H9 (cell line): ENCODE measurements around the gene SLC24A3. TPM values are rescaled to one million over a fixed set of nuclear protein-coding genes. Genes with fewer than 3 reads are reported as not detected.

Source experiments
- DNase-seq: peaks from one replicate; pipeline ENCODE4 v3.0.0-alpha.2; 2017
- H2AFZ ChIP-seq: one replicate; pipeline ENCODE4 v1.6.1; 2013; ENCODE audit warnings: mild to moderate bottlenecking, low read length, control low read depth, moderate library complexity
- H2AK5ac ChIP-seq: 2 replicates; pipeline ENCODE4 v1.6.1; 2013; ENCODE audit warnings: low read length, control low read depth, mixed read lengths; ENCODE audit not compliant: insufficient read length
- H2BK120ac ChIP-seq: one replicate; pipeline ENCODE4 v1.6.1; 2013; ENCODE audit warnings: low read depth, mild to moderate bottlenecking, low read length, control low read depth, inconsistent platforms; ENCODE audit not compliant: poor library complexity, severe bottlenecking
- H2BK12ac ChIP-seq: 2 replicates; pipeline ENCODE4 v1.6.1; 2013; ENCODE audit warnings: low read length, control low read depth, mixed read lengths, low read depth; ENCODE audit not compliant: insufficient read length
- H2BK15ac ChIP-seq: 2 replicates; pipeline ENCODE4 v1.6.1; 2013; ENCODE audit warnings: low read depth, low read length, control low read depth
- H2BK20ac ChIP-seq: one replicate; pipeline ENCODE4 v1.6.1; 2013; ENCODE audit warnings: low read depth, mild to moderate bottlenecking, low read length, control low read depth, inconsistent platforms; ENCODE audit not compliant: poor library complexity, severe bottlenecking
- H2BK5ac ChIP-seq: 2 replicates; pipeline ENCODE4 v1.6.1; 2013; ENCODE audit warnings: low read length, control low read depth, mixed read lengths; ENCODE audit not compliant: insufficient read length
- H3K14ac ChIP-seq: 2 replicates; pipeline ENCODE4 v1.6.1; 2013; ENCODE audit warnings: low read length, control low read depth; ENCODE audit not compliant: insufficient read depth
- H3K18ac ChIP-seq: 2 replicates; pipeline ENCODE4 v1.6.1; 2013; ENCODE audit warnings: low read depth, mild to moderate bottlenecking, mixed read lengths, low read length, control low read depth; ENCODE audit not compliant: insufficient read length
- H3K23ac ChIP-seq: 2 replicates; pipeline ENCODE4 v1.6.1; 2013; ENCODE audit warnings: low read length, control low read depth, mixed read lengths, low read depth; ENCODE audit not compliant: insufficient read length
- H3K23me2 ChIP-seq: 2 replicates; pipeline ENCODE4 v1.6.1; 2013; ENCODE audit warnings: low read depth, mild to moderate bottlenecking, mixed read lengths, low read length, control low read depth; ENCODE audit not compliant: insufficient read length, poor library complexity, severe bottlenecking
- H3K27ac ChIP-seq: 2 replicates; pipeline ENCODE4 v1.5.1; 2013; ENCODE audit warnings: low read length, control low read depth, mixed read lengths, low read depth; ENCODE audit not compliant: insufficient read length
- H3K27me3 ChIP-seq: 2 replicates; pipeline ENCODE4 v1.6.1; 2013; ENCODE audit warnings: low read length, control low read depth, inconsistent platforms; ENCODE audit not compliant: insufficient read depth
- H3K4ac ChIP-seq: 2 replicates; pipeline ENCODE4 v1.6.1; 2013; ENCODE audit warnings: low read depth, mild to moderate bottlenecking, control low read depth, inconsistent platforms, low read length, moderate library complexity
- H3K4me1 ChIP-seq: 2 replicates; pipeline ENCODE4 v1.6.1; 2013; ENCODE audit warnings: low read length, control low read depth, inconsistent platforms; ENCODE audit not compliant: insufficient read depth
- H3K4me2 ChIP-seq: 2 replicates; pipeline ENCODE4 v1.6.1; 2013; ENCODE audit warnings: low read length, control low read depth, mixed read lengths; ENCODE audit not compliant: insufficient read length, insufficient read depth
- H3K56ac ChIP-seq: 2 replicates; pipeline ENCODE4 v1.6.1; 2013; ENCODE audit warnings: low read depth, mild to moderate bottlenecking, mixed read lengths, low read length, control low read depth; ENCODE audit not compliant: insufficient read length
- H3K79me1 ChIP-seq: 2 replicates; pipeline ENCODE4 v1.6.1; 2013; ENCODE audit warnings: low read depth, mild to moderate bottlenecking, moderate library complexity, low read length, control low read depth, inconsistent platforms; ENCODE audit not compliant: insufficient read depth, poor library complexity, severe bottlenecking
- H3K79me2 ChIP-seq: 2 replicates; pipeline ENCODE4 v1.6.1; 2013; ENCODE audit warnings: low read length, control low read depth, inconsistent platforms; ENCODE audit not compliant: insufficient read depth
- H3K9ac ChIP-seq: 2 replicates; pipeline ENCODE4 v1.6.1; 2013; ENCODE audit warnings: low read length, control low read depth, mixed read lengths; ENCODE audit not compliant: insufficient read length; ENCODE audit errors: extremely low read depth
- H3K9me3 ChIP-seq: one replicate; pipeline ENCODE4 v1.6.1; 2013; ENCODE audit warnings: low read depth, low read length, inconsistent platforms; ENCODE audit not compliant: control insufficient read depth
- H3T11ph ChIP-seq: one replicate; pipeline ENCODE4 v1.6.1; 2013; ENCODE audit warnings: mild to moderate bottlenecking, low read length, control low read depth, inconsistent platforms
- H4K20me1 ChIP-seq: one replicate; pipeline ENCODE4 v1.6.1; 2013; ENCODE audit not compliant: control insufficient read depth, insufficient read length, insufficient read depth
- H4K5ac ChIP-seq: 2 replicates; pipeline ENCODE4 v1.6.1; 2013; ENCODE audit warnings: low read depth, mild to moderate bottlenecking, mixed read lengths, low read length, control low read depth; ENCODE audit not compliant: insufficient read length
- H4K8ac ChIP-seq: replicated peaks from 2 replicates; pipeline ENCODE4 v1.6.1; 2013; ENCODE audit warnings: low read length, control low read depth, mixed read lengths, low read depth; ENCODE audit not compliant: insufficient read length
- H4K91ac ChIP-seq: 2 replicates; pipeline ENCODE4 v1.6.1; 2013; ENCODE audit warnings: low read depth, mild to moderate bottlenecking, moderate library complexity, mixed read lengths, low read length, control low read depth; ENCODE audit not compliant: insufficient read length
- H3K27ac Mint-ChIP-seq, 3 experiments: 2 replicates in 2 of 3; 3 replicates in 1 of 3; pipeline ENCODE4 v1.8.0; 2020 to 2021; ENCODE audit warnings: mixed read lengths in 3 of 3, mild to moderate bottlenecking in 1 of 3, moderate library complexity in 1 of 3
- H3K27me3 Mint-ChIP-seq: 2 replicates; pipeline ENCODE4 v1.8.0; 2021; ENCODE audit warnings: low read depth, mild to moderate bottlenecking, moderate library complexity, mixed read lengths
- H3K36me3 Mint-ChIP-seq, 3 experiments: 2 replicates in 2 of 3; 3 replicates in 1 of 3; pipeline ENCODE4 v1.8.0; 2020 to 2021; ENCODE audit warnings: low read depth in 3 of 3, mixed read lengths in 3 of 3; ENCODE audit not compliant: insufficient read depth in 1 of 3
- H3K4me1 Mint-ChIP-seq, 2 experiments: 2 replicates each; pipeline ENCODE4 v1.8.0; 2020; ENCODE audit warnings: mixed read lengths in 2 of 2
- H3K4me3 Mint-ChIP-seq, 2 experiments: 2 replicates in 1 of 2; 3 replicates in 1 of 2; pipeline ENCODE4 v1.8.0; 2020 to 2021; ENCODE audit warnings: mild to moderate bottlenecking in 2 of 2, mixed read lengths in 2 of 2, moderate library complexity in 1 of 2
- H3K9me3 Mint-ChIP-seq, 2 experiments: 2 replicates in 1 of 2; 3 replicates in 1 of 2; pipeline ENCODE4 v1.8.0; 2020; ENCODE audit warnings: mild to moderate bottlenecking in 2 of 2, mixed read lengths in 2 of 2, moderate library complexity in 1 of 2
- CTCF ChIP-seq: fragments of 200-600 bp; sonication (generic); conservative IDR thresholded peaks from 3 replicates; pipeline ENCODE4 v1.8.0; 2021; ENCODE audit warnings: antibody characterized with exemption, mild to moderate bottlenecking
- WGBS: extraction: QIAGEN DNeasy Blood & Tissue Kit; methylation state at CpG from one replicate; pipeline ENCODE4 v1.1.7; 2013; ENCODE audit warnings: missing lambda C conversion rate, low lambda C conversion rate, mixed read lengths; ENCODE audit not compliant: insufficient read length; ENCODE audit errors: extremely low coverage; 5-methylcytosine and 5-hydroxymethylcytosine counted together
- total RNA-seq: library from RNA; stranded (reverse); gene quantifications from 2 replicates; pipeline ENCODE4 v1.2.1, GENCODE V29; 2021

Gene SLC24A3
- total RNA-seq, 1 experiment from 2014 or later, result 0.83 TPM

GRCh38 chr20:19427480-19427879, 215.0 kb downstream of the SLC24A3 start:
- Histone ChIP-seq H2BK15ac (no peak overlapping the region), H2BK20ac (no peak overlapping the region), H3K23ac (no peak overlapping the region), H3K56ac (no peak overlapping the region), H3T11ph (no peak overlapping the region), H2BK12ac (no peak overlapping the region), H2AK5ac (no peak overlapping the region), H3K18ac (no peak overlapping the region), H3K27ac (no peak overlapping the region), H3K23me2 (no peaks in the 10 kb centered on the region), H3K27me3 (no peaks in the 10 kb centered on the region), H3K4me1 (peaks cover 7% of the 10 kb centered on the region), H3K79me1 (no peaks in the 10 kb centered on the region), H2BK120ac (no peak overlapping the region), H4K91ac (no peak overlapping the region), H3K9ac (no peak overlapping the region), H3K14ac (no peak overlapping the region), H4K8ac (no peak overlapping the region), H2BK5ac (no peak overlapping the region), H2AFZ (no peak overlapping the region), H3K4ac (no peak overlapping the region), H3K4me2 (no peak overlapping the region), H3K79me2 (no peaks in the 10 kb centered on the region), H3K9me3 (no peaks in the 10 kb centered on the region), H4K5ac (no peak overlapping the region), H4K20me1 (no peaks in the 10 kb centered on the region)
- no peak for DNase-seq
- TF ChIP-seq CTCF, result no peak
- Mint-ChIP-seq H3K4me3 (no peak overlapping the region), H3K9me3 (no peaks in the 10 kb centered on the region), H3K27me3 (peaks cover 2% of the 10 kb centered on the region), H3K27ac (no peak overlapping the region), H3K4me1 (peaks cover 29 to 50% of the 10 kb centered on the region in 2 experiments), H3K36me3 (no peaks in the 10 kb centered on the region)
- no CpG with 5 or more reads among the region's 9 CpGs for WGBS
